K562 (cell line): ENCODE results near the gene TTYH2. TPM values are rescaled to one million over a fixed set of nuclear protein-coding genes. Genes with fewer than 3 reads are reported as not detected.

Source experiments
- BRD4 ChIP-seq: fragments of 200-600 bp; sonication (generic); IDR thresholded peaks from 2 replicates; pipeline ENCODE4 v1.6.1; 2017; ENCODE audit warnings: inconsistent platforms
- BRF1 ChIP-seq: IDR thresholded peaks from 3 replicates; pipeline ENCODE4 v1.6.1; 2011; ENCODE audit warnings: borderline replicate concordance, mild to moderate bottlenecking; ENCODE audit not compliant: insufficient read length; ENCODE audit errors: extremely low read depth
- CBX8 ChIP-seq: fragments of 200-600 bp; sonication (generic); IDR thresholded peaks from 2 replicates; pipeline ENCODE4 v1.6.1; 2012; ENCODE audit warnings: borderline replicate concordance, mixed run types, low read depth, mild to moderate bottlenecking, moderate library complexity, mixed read lengths, low read length, control low read depth, inconsistent platforms; ENCODE audit not compliant: poor library complexity, severe bottlenecking; ENCODE audit errors: extremely low read depth
- GATA2 ChIP-seq: sonication (generic); formaldehyde crosslinking; IDR thresholded peaks from 2 replicates; pipeline ENCODE4 v1.4.0; 2020; ENCODE audit warnings: mild to moderate bottlenecking, missing genetic modification reagents
- MTA3 ChIP-seq: fragments of 450-650 bp; formaldehyde crosslinking; IDR thresholded peaks from 2 replicates; pipeline ENCODE4 v1.6.1; 2017; ENCODE audit warnings: mild to moderate bottlenecking, borderline replicate concordance
- POLR2H ChIP-seq: IDR thresholded peaks from 2 replicates; pipeline ENCODE4 v1.6.1; 2016; ENCODE audit warnings: missing genetic modification characterization, low read depth, mild to moderate bottlenecking, control low read depth, missing compliant biosample characterization, moderate library complexity
- PRMT5 ChIP-seq: sonication (generic); formaldehyde crosslinking; IDR thresholded peaks from 2 replicates; pipeline ENCODE4 v1.5.0; 2020; ENCODE audit warnings: missing genetic modification reagents
- PURB ChIP-seq: sonication (generic); formaldehyde crosslinking; IDR thresholded peaks from 2 replicates; pipeline ENCODE4 v1.9.0; 2021; ENCODE audit warnings: low read depth, mild to moderate bottlenecking, missing genetic modification reagents
- RBM39 ChIP-seq: fragments of 200-400 bp; formaldehyde crosslinking; optimal IDR thresholded peaks from 2 replicates; pipeline ENCODE3; 2018; ENCODE audit warnings: low read depth, low read length
- SFPQ ChIP-seq: fragments of 200-400 bp; formaldehyde crosslinking; IDR thresholded peaks from 2 replicates; pipeline ENCODE4 v1.6.1; 2017; ENCODE audit warnings: mild to moderate bottlenecking, low read depth, low read length, moderate library complexity
- SMARCE1 ChIP-seq: fragments of 450-650 bp; IDR thresholded peaks from 2 replicates; pipeline ENCODE4 v1.7.1; 2016; ENCODE audit warnings: mild to moderate bottlenecking
- SRSF9 ChIP-seq: fragments of 200-400 bp; formaldehyde crosslinking; IDR thresholded peaks from 2 replicates; pipeline ENCODE4 v1.6.1; 2017; ENCODE audit warnings: low read depth, low read length, borderline replicate concordance
- SUPT5H ChIP-seq: fragments of 450-650 bp; IDR thresholded peaks from 2 replicates; pipeline ENCODE4 v1.6.1; 2016
- USF2 ChIP-seq: sonication (generic); formaldehyde crosslinking; IDR thresholded peaks from 2 replicates; pipeline ENCODE4 v1.5.0; 2020; ENCODE audit warnings: missing genetic modification reagents
- VEZF1 ChIP-seq: fragments of 200-800 bp; sonication (Bioruptor generic); IDR thresholded peaks from 2 replicates; pipeline ENCODE4 v1.6.1; 2017; ENCODE audit warnings: missing genetic modification characterization, missing compliant biosample characterization
- ZNF121 ChIP-seq: sonication (generic); formaldehyde crosslinking; conservative IDR thresholded peaks from 2 replicates; pipeline ENCODE4 v1.8.0; 2022; ENCODE audit warnings: missing genetic modification reagents
- ZNF253 ChIP-seq: fragments of 250-450 bp; sonication (Bioruptor Pico); conservative IDR thresholded peaks from 2 replicates; pipeline ENCODE4 v1.6.1; 2021; ENCODE audit warnings: mild to moderate bottlenecking
- ZNF263 ChIP-seq: sonication (generic); formaldehyde crosslinking; IDR thresholded peaks from 2 replicates; pipeline ENCODE4 v1.8.0; 2022; ENCODE audit warnings: mild to moderate bottlenecking, missing genetic modification reagents, borderline replicate concordance
- ZNF518B ChIP-seq: fragments of 250-450 bp; sonication (Bioruptor Pico); IDR thresholded peaks from 2 replicates; pipeline ENCODE4 v1.5.0; 2021; ENCODE audit warnings: mild to moderate bottlenecking, moderate library complexity
- ZNF764 ChIP-seq: fragments of 250-450 bp; sonication (Bioruptor Pico); IDR thresholded peaks from 2 replicates; pipeline ENCODE4 v1.4.0; 2020; ENCODE audit warnings: low read depth, mild to moderate bottlenecking, moderate library complexity
- polyA plus RNA-seq, 8 experiments: library from polyadenylated mRNA; depleted of rRNA in 4 of 8; stranded (reverse) in 5 of 8; unstranded in 3 of 8; fragments of >200 nt; fragmentation: Nextera tagmentation in 2 of 8; fragmentation: Illumina TruSeq in 1 of 8; extraction: Ambion mirVana in 2 of 8; extraction: Trizol in 1 of 8; gene quantifications; 2 replicates each; pipeline versions ENCODE4 v1.2.1 to v1.2.3, GENCODE V29; 2011 to 2014; ENCODE audit warnings: inconsistent platforms in 1 of 8, missing spikeins in 1 of 8
- total RNA-seq, 7 experiments: library from RNA; depleted of rRNA in 6 of 7; stranded (reverse); fragments of >200 nt in 6 of 7; fragmentation: Illumina TruSeq in 2 of 7; extraction: Trizol in 2 of 7; gene quantifications; 2 replicates each; pipeline versions ENCODE4 v1.2.1 to v1.2.3, GENCODE V29; 2011 to 2021; ENCODE audit warnings: low replicate concordance in 1 of 7

Gene TTYH2
- total and polyA plus RNA-seq, 9 of the 15 experiments (the other 6 are each of a cell fraction or from before 2014, with no cell fraction given) = 0.03 to 2.0 (median 0.91) TPM

DNA sequence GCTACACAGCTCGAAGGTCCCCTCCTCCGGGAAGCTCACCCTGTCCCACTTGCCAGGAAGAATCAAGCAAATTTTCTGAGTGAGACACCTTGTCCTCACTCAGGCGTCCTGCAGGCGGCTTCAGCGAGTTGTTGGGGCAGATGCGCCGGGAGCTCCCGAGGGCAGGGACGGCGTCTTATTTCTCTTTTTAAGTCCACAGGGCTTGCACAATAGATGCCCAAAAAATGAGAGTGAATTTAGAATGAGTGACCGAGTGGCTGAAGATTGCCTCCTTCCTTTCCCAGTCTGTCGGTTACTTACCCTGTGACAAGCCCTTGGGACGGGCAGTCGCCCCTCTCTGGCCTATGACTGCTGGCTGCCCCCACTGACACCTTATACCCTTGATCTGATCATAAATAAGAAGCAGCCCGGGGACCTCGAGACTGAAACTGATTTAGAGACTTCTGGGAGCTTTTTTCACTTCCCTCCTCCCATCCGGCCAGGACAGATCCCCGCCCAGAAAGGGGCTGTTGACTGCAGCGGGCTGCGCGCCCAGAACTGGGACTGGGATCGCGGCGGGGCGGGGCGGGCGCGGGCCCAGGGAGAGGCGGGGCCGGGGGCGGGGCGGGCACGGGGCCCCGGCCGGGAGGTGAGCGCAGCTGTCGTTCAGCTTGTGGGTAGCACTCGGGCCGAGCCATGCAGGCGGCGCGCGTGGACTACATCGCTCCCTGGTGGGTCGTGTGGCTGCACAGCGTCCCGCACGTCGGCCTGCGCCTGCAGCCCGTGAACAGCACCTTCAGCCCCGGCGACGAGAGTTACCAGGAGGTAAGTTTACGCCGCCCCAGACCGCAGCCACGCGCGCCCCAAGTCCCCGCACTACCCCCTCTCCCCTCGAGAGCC lies at the start of gene TTYH2 (continued):
- TF ChIP-seq VEZF1 (CRISPR knock-in tag) (peak; percentile 97), MTA3 (0 out of 2 replicates have a peak, but pooled peaks have one; percentile 12), SMARCE1 (no peak), BRF1 (no peak), BRD4 (no peak), ZNF518B (CRISPR knock-in tag) (no peak), SRSF9 (no peak), ZNF764 (CRISPR knock-in tag) (no peak), ZNF121 (CRISPR knock-in tag) (no peak), RBM39 (no peak), GATA2 (CRISPR knock-in tag) (no peak), POLR2H (tag) (no peak), SFPQ (no peak), SUPT5H (no peak), USF2 (CRISPR knock-in tag) (no peak), PRMT5 (no peak), CBX8 (no peak), PURB (CRISPR knock-in tag) (no peak), ZNF263 (CRISPR knock-in tag) (no peak), ZNF253 (CRISPR knock-in tag) (no peak)
